Naive B cell (primary cell): ENCODE measurements around the gene PCDH1. TPM values are rescaled to one million over a fixed set of nuclear protein-coding genes. Genes with fewer than 3 reads are reported as not detected.
"Not testable (repeated sequence)": the region's sequence is repeated elsewhere in the genome, so short reads cannot be mapped to it uniquely, and the experiment has no call there.

Experiments used
- ATAC-seq, 2 donors: fragments of 150-1000 bp; cut with Tn5 transposase; 2 replicates each; pipeline ENCODE4 v1.10.0; 2021; ENCODE audit warnings: low read depth in 2 of 2, mild to moderate bottlenecking in 2 of 2, moderate library complexity in 2 of 2
- DNase-seq: peaks from one replicate; pipeline ENCODE4 v3.0.0; 2022
- H3K27ac Mint-ChIP-seq, 6 donors: one replicate each; pipeline ENCODE4 v1.8.0; 2020 to 2022; ENCODE audit warnings: mild to moderate bottlenecking in 6 of 6, mixed read lengths in 6 of 6, moderate library complexity in 5 of 6, inconsistent platforms in 2 of 6
- H3K27me3 Mint-ChIP-seq, 3 donors: one replicate each; pipeline ENCODE4 v1.8.0; 2021 to 2022; ENCODE audit warnings: mixed read lengths in 3 of 3, mild to moderate bottlenecking in 1 of 3
- H3K36me3 Mint-ChIP-seq, 2 donors: one replicate each; pipeline ENCODE4 v1.8.0; 2020 to 2022; ENCODE audit warnings: mixed read lengths in 2 of 2, inconsistent platforms in 1 of 2, mild to moderate bottlenecking in 1 of 2
- H3K4me1 Mint-ChIP-seq, 3 donors: one replicate each; pipeline ENCODE4 v1.8.0; 2020 to 2022; ENCODE audit warnings: mixed read lengths in 3 of 3, inconsistent platforms in 1 of 3, mild to moderate bottlenecking in 1 of 3, moderate library complexity in 1 of 3
- H3K4me3 Mint-ChIP-seq, 8 donors: one replicate each; pipeline ENCODE4 v1.8.0; 2020 to 2022; ENCODE audit warnings: mild to moderate bottlenecking in 8 of 8, mixed read lengths in 8 of 8, moderate library complexity in 8 of 8, inconsistent platforms in 2 of 8
- H3K9me3 Mint-ChIP-seq, 7 donors: one replicate each; pipeline ENCODE4 v1.8.0; 2020 to 2022; ENCODE audit warnings: mixed read lengths in 7 of 7, mild to moderate bottlenecking in 5 of 7, inconsistent platforms in 2 of 7, moderate library complexity in 1 of 7
- polyA plus RNA-seq, 6 donors: library from polyadenylated mRNA; unstranded; fragments of 300-500 nt; fragmentation: Illumina TruSeq; gene quantifications; one replicate each; pipeline ENCODE4 v1.2.3, GENCODE V29; 2021; ENCODE audit warnings: low read depth in 6 of 6

PCDH1 gene
- polyA plus RNA-seq, 6 donors from 2014 or later, result not detected

- peak overlapping the region in 3 of 6 donors; percentile 5 to 76 (median 26) for H3K27ac Mint-ChIP-seq
- ATAC-seq (peak; percentile 34), DNase-seq (no peak)
- no peaks in the 10 kb centered on the region for H3K36me3 Mint-ChIP-seq
- H3K4me1 Mint-ChIP-seq, result peaks cover 18 to 28% (median 22%) of the 10 kb centered on the region in 3 donors
- H3K4me3 Mint-ChIP-seq, result peak overlapping the region; percentile 61 to 91 (median 85)
- peaks cover 0 to 4% (median 0%) of the 10 kb centered on the region in 7 donors for H3K9me3 Mint-ChIP-seq
- H3K27me3 Mint-ChIP-seq, result peaks cover 5 to 31% (median 14%) of the 10 kb centered on the region in 3 donors
Observed at GRCh38 chr5:141913560-141914198, 35.5 kb upstream of the PCDH1 start.

DNA sequence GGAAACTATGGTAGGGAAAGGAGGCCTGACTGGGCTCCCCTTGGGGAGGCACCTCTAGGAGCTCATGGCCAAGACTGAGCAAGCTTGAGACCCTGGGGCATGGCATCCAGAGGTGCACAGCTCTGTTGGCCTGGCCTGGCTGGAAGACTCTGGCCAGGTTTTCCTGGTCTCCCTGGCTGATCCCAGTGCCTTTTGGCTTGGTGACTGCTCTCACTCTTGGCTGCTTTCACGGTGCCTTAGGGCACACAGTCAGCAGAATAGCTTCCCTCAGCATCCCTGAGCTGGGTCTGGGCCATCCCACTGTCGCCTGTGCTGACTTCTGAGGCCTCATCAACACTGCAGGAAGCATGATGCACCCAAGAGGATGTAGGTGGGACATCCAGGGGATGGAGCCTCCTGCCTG, 32.1 kb upstream of the PCDH1 start:
- H3K36me3 Mint-ChIP-seq, result no peaks in the 10 kb centered on the region
- H3K27me3 Mint-ChIP-seq, result peaks cover 12 to 29% (median 17%) of the 10 kb centered on the region in 3 donors
- no peak for ATAC-seq
- no peak for DNase-seq
- H3K4me1 Mint-ChIP-seq, result peaks cover 7 to 16% (median 9%) of the 10 kb centered on the region in 3 donors
- H3K4me3 Mint-ChIP-seq, result peak overlapping the region in 1 of 8 donors; percentile 3
- H3K9me3 Mint-ChIP-seq, result peaks cover 0 to 9% (median 4%) of the 10 kb centered on the region in 7 donors
- H3K27ac Mint-ChIP-seq, result peak overlapping the region in 1 of 6 donors; percentile 40

DNA sequence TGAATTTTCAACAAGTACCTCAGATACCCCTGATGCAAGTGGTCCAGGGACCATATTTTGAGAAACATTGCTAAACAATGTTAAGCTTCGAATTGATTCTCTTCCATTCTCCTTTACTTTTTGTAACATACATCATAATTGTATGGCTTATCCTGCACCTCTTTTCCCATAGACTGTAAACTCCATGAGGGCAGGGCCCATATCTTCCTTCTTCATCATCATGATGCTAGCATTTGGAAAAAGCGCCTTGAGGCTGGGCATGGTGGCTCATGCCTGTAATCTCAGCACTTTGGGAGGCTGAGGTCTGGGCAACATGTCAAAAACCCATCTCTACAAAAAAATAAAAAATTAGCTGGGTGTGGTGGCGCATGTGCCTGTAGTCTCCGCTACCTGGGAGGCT, 31.0 kb upstream of the PCDH1 start:
- ATAC-seq (no peak), DNase-seq (no peak)
- H3K27me3 Mint-ChIP-seq, result peaks cover 12 to 37% (median 17%) of the 10 kb centered on the region in 3 donors
- H3K9me3 Mint-ChIP-seq, result peaks cover 0 to 10% (median 4%) of the 10 kb centered on the region in 7 donors
- no peak overlapping the region for H3K27ac Mint-ChIP-seq
- no peaks in the 10 kb centered on the region for H3K36me3 Mint-ChIP-seq
- H3K4me3 Mint-ChIP-seq, result no peak overlapping the region
- peaks cover 7 to 11% (median 9%) of the 10 kb centered on the region in 3 donors for H3K4me1 Mint-ChIP-seq

DNA sequence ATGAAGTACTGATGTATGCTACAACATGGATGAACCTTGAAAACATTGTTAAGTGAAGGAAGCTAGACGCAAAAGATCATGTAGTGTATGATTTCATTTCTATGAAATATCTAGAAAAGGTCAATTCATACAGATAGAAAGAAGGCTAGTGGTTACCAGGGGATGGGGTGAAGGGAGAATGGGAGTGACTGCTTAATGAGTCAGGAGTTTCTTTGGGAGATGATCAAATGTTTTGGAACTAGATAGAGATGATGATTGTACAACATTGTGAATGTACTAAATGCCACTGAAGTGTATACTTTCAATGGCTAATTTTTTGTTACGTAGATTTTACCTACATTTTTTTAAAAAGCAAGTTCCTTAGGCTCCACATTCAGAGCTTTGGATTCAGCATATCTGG, 30.6 kb upstream of the PCDH1 start:
- Mint-ChIP-seq H3K4me1 (peaks cover 7 to 9% (median 8%) of the 10 kb centered on the region in 3 donors), H3K27me3 (peaks cover 12 to 42% (median 17%) of the 10 kb centered on the region in 3 donors), H3K4me3 (peak overlapping the region in 1 of 8 donors; percentile 76), H3K27ac (no peak overlapping the region), H3K9me3 (peaks cover 0 to 10% (median 4%) of the 10 kb centered on the region in 7 donors), H3K36me3 (no peaks in the 10 kb centered on the region)
- DNase-seq, result no peak
- no peak for ATAC-seq

GRCh38 chr5:141906972-141907371, 28.8 kb upstream of the PCDH1 start:
- Mint-ChIP-seq H3K36me3 (no peaks in the 10 kb centered on the region), H3K27me3 (peaks cover 17 to 55% (median 24%) of the 10 kb centered on the region in 3 donors), H3K27ac (no peak overlapping the region), H3K9me3 (peaks cover 0 to 10% (median 4%) of the 10 kb centered on the region in 7 donors), H3K4me3 (no peak overlapping the region), H3K4me1 (no peaks in the 10 kb centered on the region)
- no peak for ATAC-seq
- DNase-seq, result no peak

DNA sequence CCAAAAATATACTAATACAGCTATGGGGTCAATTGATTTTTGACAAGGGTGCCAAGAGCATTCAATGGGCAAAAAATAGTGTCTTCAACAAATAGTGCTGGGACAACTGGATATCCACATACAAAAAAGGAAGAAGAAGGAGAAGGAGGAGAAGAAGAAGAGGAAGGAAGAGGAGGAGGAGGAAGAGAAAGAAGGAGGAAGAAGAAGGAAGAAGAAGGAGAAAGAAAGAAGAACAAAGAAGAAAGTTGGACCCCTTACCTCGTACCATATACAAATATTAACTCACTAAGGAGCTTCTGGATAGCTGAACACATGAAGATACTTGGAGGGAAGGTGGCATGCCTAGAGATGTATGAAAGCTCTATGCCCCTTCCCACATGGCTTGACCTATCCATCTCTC, 28.3 kb upstream of the PCDH1 start:
- Mint-ChIP-seq H3K9me3 (peaks cover 0 to 10% (median 4%) of the 10 kb centered on the region in 7 donors), H3K36me3 (no peaks in the 10 kb centered on the region), H3K27me3 (peaks cover 21 to 55% (median 28%) of the 10 kb centered on the region in 3 donors), H3K27ac (no peak overlapping the region), H3K4me3 (no peak overlapping the region), H3K4me1 (no peaks in the 10 kb centered on the region)
- no peak for DNase-seq
- no peak for ATAC-seq

DNA sequence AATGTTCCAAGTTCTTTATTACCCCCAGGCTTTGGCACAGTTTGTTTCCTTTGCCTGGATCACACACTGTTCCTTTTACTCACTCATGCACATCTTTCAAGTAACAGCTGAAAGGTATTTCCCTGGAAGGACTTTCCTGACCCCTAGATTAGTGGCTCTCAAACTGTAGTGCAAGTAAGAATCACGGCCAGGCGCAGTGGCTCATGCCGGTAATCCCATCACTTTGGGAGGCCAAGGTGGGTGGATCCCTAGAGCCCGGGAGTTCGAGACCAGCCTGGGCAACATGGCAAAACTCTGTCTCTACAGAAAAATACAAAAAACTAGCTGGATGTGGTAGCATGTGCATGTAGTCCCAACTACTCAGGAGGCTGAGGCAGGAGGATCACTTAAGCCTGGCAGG, 26.3 kb upstream of the PCDH1 start:
- Mint-ChIP-seq H3K9me3 (peaks cover 0 to 10% (median 4%) of the 10 kb centered on the region in 7 donors), H3K36me3 (no peaks in the 10 kb centered on the region), H3K27ac (no peak overlapping the region), H3K4me1 (no peaks in the 10 kb centered on the region), H3K27me3 (peaks cover 17 to 57% (median 24%) of the 10 kb centered on the region in 3 donors), H3K4me3 (no peak overlapping the region)
- ATAC-seq (no peak), DNase-seq (no peak)

DNA sequence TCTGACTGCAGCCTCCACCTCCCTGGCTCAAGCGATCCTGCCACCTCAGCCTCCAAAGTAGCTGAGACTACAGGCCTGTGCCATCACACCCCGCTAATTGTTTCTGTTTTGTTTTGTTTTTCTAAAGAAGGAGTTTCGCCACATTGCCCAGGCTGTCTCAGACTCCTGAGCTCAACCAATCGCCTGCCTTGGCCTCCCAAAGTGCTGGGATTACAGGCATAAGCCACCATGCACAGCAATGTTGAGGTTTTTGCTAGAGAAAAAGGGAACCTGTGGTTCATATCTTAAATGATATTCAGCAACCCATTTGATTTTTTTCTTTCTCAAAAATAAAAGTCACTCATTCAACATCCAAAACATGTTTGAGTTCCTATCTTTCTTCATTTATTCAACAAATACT, 25.1 kb upstream of the PCDH1 start:
- H3K36me3 Mint-ChIP-seq, result no peaks in the 10 kb centered on the region
- ATAC-seq (no peak), DNase-seq (no peak)
- no peaks in the 10 kb centered on the region for H3K4me1 Mint-ChIP-seq
- no peak overlapping the region for H3K4me3 Mint-ChIP-seq
- H3K9me3 Mint-ChIP-seq, result peaks cover 0 to 10% (median 4%) of the 10 kb centered on the region in 7 donors
- H3K27me3 Mint-ChIP-seq, result peaks cover 17 to 47% (median 26%) of the 10 kb centered on the region in 3 donors
- no peak overlapping the region for H3K27ac Mint-ChIP-seq

DNA sequence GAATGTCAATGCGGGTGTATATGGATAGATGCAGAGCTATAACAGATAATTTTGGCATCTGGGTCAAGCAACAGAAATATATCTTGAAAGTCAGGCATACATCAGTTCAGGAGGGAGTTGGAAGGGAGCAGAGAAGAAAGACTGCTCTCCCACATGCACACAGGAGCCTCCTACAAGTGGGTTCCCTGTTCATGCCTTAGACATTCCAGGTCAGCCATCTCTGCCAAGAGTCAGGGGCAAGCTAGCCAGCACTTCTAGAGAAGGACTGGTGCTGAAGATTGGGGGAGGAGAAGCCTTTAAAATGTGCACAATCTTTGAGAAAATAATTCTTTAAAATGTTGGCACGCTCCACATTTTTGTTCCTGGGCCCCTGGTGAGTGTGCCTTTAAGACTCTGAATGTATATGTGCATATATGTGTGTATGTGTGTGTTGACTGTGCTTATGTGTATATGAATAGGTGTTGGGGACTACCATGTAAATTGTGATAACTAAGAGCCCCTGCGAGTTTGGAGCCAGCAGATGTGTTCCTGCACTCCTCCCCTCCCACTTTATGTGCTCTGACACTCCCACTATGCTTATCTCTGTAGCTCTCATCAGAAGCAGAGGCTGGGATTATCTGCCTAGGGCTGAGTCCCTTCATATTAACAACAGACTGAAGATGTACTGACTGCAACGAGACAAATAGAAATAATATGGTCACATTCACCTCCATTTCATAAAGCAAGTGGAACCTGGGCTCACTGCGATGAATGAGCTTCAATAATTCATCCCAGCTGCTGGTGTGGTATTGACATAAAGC, 24.0 kb upstream of the PCDH1 start:
- no peaks in the 10 kb centered on the region for H3K4me1 Mint-ChIP-seq
- H3K4me3 Mint-ChIP-seq, result no peak overlapping the region
- DNase-seq (no peak), ATAC-seq (no peak)
- H3K27me3 Mint-ChIP-seq, result peaks cover 17 to 47% (median 28%) of the 10 kb centered on the region in 3 donors
- H3K36me3 Mint-ChIP-seq, result no peaks in the 10 kb centered on the region
- peaks cover 0 to 10% (median 4%) of the 10 kb centered on the region in 7 donors for H3K9me3 Mint-ChIP-seq
- H3K27ac Mint-ChIP-seq, result no peak overlapping the region

DNA sequence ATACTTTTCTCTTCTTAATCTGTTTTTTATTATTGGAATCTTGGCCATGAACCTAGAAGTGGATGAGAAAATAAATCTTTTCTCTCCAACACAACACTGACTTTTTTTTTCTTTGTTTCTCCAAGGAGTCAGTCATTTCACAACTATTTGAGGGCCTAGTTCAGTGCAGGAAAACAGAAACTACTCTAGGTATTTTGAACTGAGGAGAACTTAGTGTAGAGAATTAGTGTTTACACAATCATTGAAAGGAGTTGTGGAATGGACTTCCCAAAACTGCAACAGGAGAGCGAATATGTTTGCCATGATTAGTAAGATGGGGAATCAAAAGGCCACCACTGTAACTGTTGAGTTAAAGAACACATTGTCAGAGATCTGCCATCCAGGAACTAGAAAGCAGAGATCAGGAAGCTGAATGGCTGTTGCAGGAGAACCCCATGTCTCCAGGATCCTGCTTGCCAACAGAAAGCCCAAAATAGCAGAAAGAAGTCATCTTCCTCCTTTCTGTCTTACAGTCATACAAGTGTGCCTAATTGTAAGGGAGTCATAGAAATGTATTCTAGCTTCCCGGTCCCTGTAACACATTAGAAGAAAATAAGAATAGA, 20.3 kb upstream of the PCDH1 start:
- Mint-ChIP-seq H3K36me3 (no peaks in the 10 kb centered on the region), H3K27ac (no peak overlapping the region), H3K27me3 (peaks cover 10 to 50% (median 28%) of the 10 kb centered on the region in 3 donors), H3K4me1 (no peaks in the 10 kb centered on the region), H3K9me3 (no peaks in the 10 kb centered on the region), H3K4me3 (no peak overlapping the region)
- DNase-seq (no peak), ATAC-seq (no peak)

GRCh38 chr5:141897425-141897824, 19.2 kb upstream of the PCDH1 start:
- H3K27me3 Mint-ChIP-seq, result peaks cover 9 to 42% (median 26%) of the 10 kb centered on the region in 3 donors
- no peaks in the 10 kb centered on the region for H3K36me3 Mint-ChIP-seq

DNA sequence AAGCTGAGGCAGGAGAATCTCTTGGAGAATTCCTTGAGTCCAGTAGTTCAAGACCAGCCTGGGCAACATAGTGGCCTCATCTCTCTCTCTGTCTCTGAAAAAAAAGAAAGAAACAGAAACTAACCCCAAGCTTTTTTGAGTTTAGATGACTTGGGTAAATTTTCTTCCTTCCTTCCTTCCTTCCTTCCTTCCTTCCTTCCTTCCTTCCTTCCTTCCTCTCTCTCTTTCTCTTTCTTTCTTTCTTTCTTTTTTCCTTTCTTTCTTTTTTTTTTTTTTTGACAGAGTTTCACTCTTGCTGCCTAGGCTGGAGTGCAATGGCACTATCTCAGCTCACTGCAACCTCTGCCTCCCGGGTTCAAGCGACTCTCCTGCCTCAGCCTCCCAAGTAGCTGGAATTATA, 12.2 kb upstream of the PCDH1 start:
- peaks cover 22 to 40% (median 36%) of the 10 kb centered on the region in 3 donors for H3K27me3 Mint-ChIP-seq
- not testable (repeated sequence) for H3K4me1 Mint-ChIP-seq, H3K36me3 Mint-ChIP-seq, H3K4me3 Mint-ChIP-seq, H3K9me3 Mint-ChIP-seq, DNase-seq, ATAC-seq, H3K27ac Mint-ChIP-seq

More at GRCh38 chr5:141897425-141897824, 19.2 kb upstream of the PCDH1 start:
- ATAC-seq (no peak), DNase-seq (no peak)
- Mint-ChIP-seq H3K4me1 (no peaks in the 10 kb centered on the region), H3K9me3 (no peaks in the 10 kb centered on the region), H3K4me3 (no peak overlapping the region), H3K27ac (no peak overlapping the region)

- Mint-ChIP-seq H3K27me3 (peaks cover 33 to 47% (median 45%) of the 10 kb centered on the region in 3 donors), H3K36me3 (no peaks in the 10 kb centered on the region), H3K4me3 (no peak overlapping the region), H3K9me3 (no peaks in the 10 kb centered on the region), H3K4me1 (peaks cover 0 to 6% (median 5%) of the 10 kb centered on the region in 3 donors), H3K27ac (no peak overlapping the region)
- DNase-seq (no peak), ATAC-seq (no peak)
Observed at GRCh38 chr5:141889282-141889871, 11.2 kb upstream of the PCDH1 start.
